ENCODE measurements around the gene SNX24.

GRCh38 chr5:122885891-122886290, 40.5 kb downstream of the SNX24 start:
- TF ChIP-seq POLR2AphosphoS5 (IDR thresholded peaks at IDR 0.05), result no peak
- no peak for TF ChIP-seq EP300 (IDR thresholded peaks at IDR 0.05)
- TF ChIP-seq CTCF (IDR thresholded peaks at IDR 0.05), result no peak
- TF ChIP-seq POLR2A (IDR thresholded peaks at IDR 0.05; ENCODE audit: low read depth), result no peak

Data from esophagus muscularis mucosa (tissue), 4 donors.